Measurements from ENCODE around the gene SPON1.

- TF ChIP-seq CTCF (IDR thresholded peaks at IDR 0.05) = no peak
- TF ChIP-seq POLR2A (IDR thresholded peaks at IDR 0.05) = no peak
- TF ChIP-seq EP300 (IDR thresholded peaks at IDR 0.05) = no peak
Measured at GRCh38 chr11:14102766-14103165, 140.2 kb downstream of the SPON1 start.

Data from ovary (tissue), 3 donors.